Upper lobe of left lung (tissue), 4 donors: Measurements from ENCODE around the gene TRIP12.

Experiments used
- EP300 ChIP-seq, 4 donors: sonication (generic); formaldehyde crosslinking; IDR thresholded peaks; one replicate each; pipeline ENCODE4 v1.5.1; 2017; ENCODE audit warnings: antibody characterized with exemption in 4 of 4, control low read depth in 2 of 4
- POLR2A ChIP-seq, 4 donors: fragments of 450-650 bp; IDR thresholded peaks; one replicate each; pipeline ENCODE4 v1.5.1; 2016 to 2017; ENCODE audit warnings: antibody characterized with exemption in 4 of 4, mild to moderate bottlenecking in 2 of 4
- POLR2AphosphoS5 ChIP-seq, 2 donors: sonication (generic); formaldehyde crosslinking; IDR thresholded peaks; one replicate each; pipeline ENCODE4 v1.5.1; 2017; ENCODE audit warnings: antibody characterized with exemption in 2 of 2
- TF ChIP-seq, protein P1 (sequence below), 6 experiments: fragments of 450-650 bp in 4 of 6; fragments of 200-600 bp in 2 of 6; sonication (generic) in 2 of 6; IDR thresholded peaks; one replicate each; pipeline ENCODE4 v1.5.1; 2016 to 2019; ENCODE audit warnings: antibody characterized with exemption in 6 of 6

- TF ChIP-seq, protein P1, sequence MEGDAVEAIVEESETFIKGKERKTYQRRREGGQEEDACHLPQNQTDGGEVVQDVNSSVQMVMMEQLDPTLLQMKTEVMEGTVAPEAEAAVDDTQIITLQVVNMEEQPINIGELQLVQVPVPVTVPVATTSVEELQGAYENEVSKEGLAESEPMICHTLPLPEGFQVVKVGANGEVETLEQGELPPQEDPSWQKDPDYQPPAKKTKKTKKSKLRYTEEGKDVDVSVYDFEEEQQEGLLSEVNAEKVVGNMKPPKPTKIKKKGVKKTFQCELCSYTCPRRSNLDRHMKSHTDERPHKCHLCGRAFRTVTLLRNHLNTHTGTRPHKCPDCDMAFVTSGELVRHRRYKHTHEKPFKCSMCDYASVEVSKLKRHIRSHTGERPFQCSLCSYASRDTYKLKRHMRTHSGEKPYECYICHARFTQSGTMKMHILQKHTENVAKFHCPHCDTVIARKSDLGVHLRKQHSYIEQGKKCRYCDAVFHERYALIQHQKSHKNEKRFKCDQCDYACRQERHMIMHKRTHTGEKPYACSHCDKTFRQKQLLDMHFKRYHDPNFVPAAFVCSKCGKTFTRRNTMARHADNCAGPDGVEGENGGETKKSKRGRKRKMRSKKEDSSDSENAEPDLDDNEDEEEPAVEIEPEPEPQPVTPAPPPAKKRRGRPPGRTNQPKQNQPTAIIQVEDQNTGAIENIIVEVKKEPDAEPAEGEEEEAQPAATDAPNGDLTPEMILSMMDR (IDR thresholded peaks at IDR 0.05) = no peak
- TF ChIP-seq POLR2A (IDR thresholded peaks at IDR 0.05) (peak in 3 of 4 donors; percentile 36 to 55 (median 47)), POLR2AphosphoS5 (IDR thresholded peaks at IDR 0.05) (peak; percentile 69), EP300 (IDR thresholded peaks at IDR 0.05) (no peak)
These were observed at the start of gene TRIP12 for GRCh38 chr2:229921892-229922448.
